ENCODE results near the gene BICD2.

The BICD2 gene

GRCh38 chr9:92712767-92713166, 51.9 kb downstream of the BICD2 start:
- DNase-seq (ENCODE audit: low read depth), result no peak
- no peak overlapping the region for H3K4me3 ChIP-seq (replicated peaks; ENCODE audit: low read depth, low read length)
- TF ChIP-seq CTCF (IDR thresholded peaks at IDR 0.05; ENCODE audit: low read length, missing control alignments), result no peak

- no peak for DNase-seq (ENCODE audit: low read depth)
- H3K4me3 ChIP-seq (replicated peaks; ENCODE audit: low read depth, low read length), result no peak overlapping the region
- no peak for TF ChIP-seq CTCF (IDR thresholded peaks at IDR 0.05; ENCODE audit: low read length, missing control alignments)
Measured at GRCh38 chr9:92711844-92712243, 52.8 kb downstream of the BICD2 start.

GRCh38 chr9:92711146-92711545, 53.5 kb downstream of the BICD2 start:
- no peak for DNase-seq (ENCODE audit: low read depth)
- TF ChIP-seq CTCF (IDR thresholded peaks at IDR 0.05; ENCODE audit: low read length, missing control alignments), result no peak
- H3K4me3 ChIP-seq (replicated peaks; ENCODE audit: low read depth, low read length), result no peak overlapping the region

DNA sequence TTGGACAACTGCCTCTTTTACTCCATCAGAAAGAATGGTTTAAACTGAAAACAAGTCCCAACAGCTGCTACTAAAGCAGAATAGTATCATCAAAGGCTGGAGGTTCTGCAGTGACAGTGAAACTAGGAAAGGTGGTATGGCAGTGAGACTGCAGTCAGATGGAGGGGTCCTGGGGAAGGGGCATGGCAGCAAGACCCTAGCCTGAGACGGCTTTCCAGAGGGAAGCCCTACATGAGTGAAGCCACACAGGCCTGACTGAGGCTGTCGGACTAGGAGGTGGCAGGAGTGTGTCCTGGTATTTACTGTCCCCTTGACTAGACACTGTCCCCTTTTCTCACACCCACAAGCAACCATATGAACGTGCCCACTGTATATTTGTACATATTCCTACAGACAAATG, 54.3 kb downstream of the BICD2 start:
- DNase-seq (ENCODE audit: low read depth), result no peak
- no peak overlapping the region for H3K4me3 ChIP-seq (replicated peaks; ENCODE audit: low read depth, low read length)
- TF ChIP-seq CTCF (IDR thresholded peaks at IDR 0.05; ENCODE audit: low read length, missing control alignments), result no peak

DNA sequence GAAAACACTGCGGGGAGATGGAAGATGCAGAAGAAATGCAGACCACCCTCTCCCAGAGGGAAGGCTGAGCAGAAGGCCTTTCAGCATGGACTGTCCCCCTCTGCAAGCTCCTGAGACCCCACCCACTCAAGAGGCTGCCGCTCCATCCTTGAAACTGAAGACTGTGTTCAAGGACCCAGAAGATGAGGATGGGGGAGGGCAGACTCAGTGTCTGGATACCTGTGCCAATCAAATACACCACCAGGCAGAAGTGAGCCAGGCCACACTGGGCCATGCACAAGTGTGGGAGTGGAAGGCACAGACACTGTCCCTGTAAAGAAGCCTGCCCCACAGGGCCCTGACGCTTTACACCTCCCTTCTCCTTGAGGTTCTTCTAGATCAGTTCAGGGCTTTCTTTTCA, 54.7 kb downstream of the BICD2 start:
- H3K4me3 ChIP-seq (replicated peaks; ENCODE audit: low read depth, low read length), result no peak overlapping the region
- no peak for DNase-seq (ENCODE audit: low read depth)
- no peak for TF ChIP-seq CTCF (IDR thresholded peaks at IDR 0.05; ENCODE audit: low read length, missing control alignments)

- no peak for TF ChIP-seq CTCF (IDR thresholded peaks at IDR 0.05; ENCODE audit: low read length, missing control alignments)
- DNase-seq (ENCODE audit: low read depth), result no peak
- H3K4me3 ChIP-seq (replicated peaks; ENCODE audit: low read depth, low read length), result no peak overlapping the region
Measured at GRCh38 chr9:92709240-92709639, 55.4 kb downstream of the BICD2 start.

GRCh38 chr9:92707530-92707929, 57.1 kb downstream of the BICD2 start:
- H3K4me3 ChIP-seq (replicated peaks; ENCODE audit: low read depth, low read length), result no peak overlapping the region
- peak; percentile 11 for DNase-seq (ENCODE audit: low read depth)

More at GRCh38 chr9:92707530-92707929, 57.1 kb downstream of the BICD2 start:
- TF ChIP-seq CTCF (IDR thresholded peaks at IDR 0.05; ENCODE audit: low read length, missing control alignments), result no peak
